SJSA1 (cell line): Measurements from ENCODE around the gene LTB. TPM values are rescaled to one million over a fixed set of nuclear protein-coding genes. Genes with fewer than 3 reads are reported as not detected.

Experiments used
- DNase-seq, 2 experiments: peaks; one replicate each; pipeline ENCODE4 v3.0.0-alpha.2; 2015 to 2020; ENCODE audit warnings: low spot score in 2 of 2, low read depth in 1 of 2
- H3K27ac ChIP-seq: fragments of 250-450 bp; sonication (Bioruptor Pico); 2 replicates; pipeline ENCODE4 v1.5.1; 2020; ENCODE audit warnings: mild to moderate bottlenecking, moderate library complexity
- H3K27me3 ChIP-seq: fragments of 250-450 bp; sonication (Bioruptor Pico); replicated peaks from 2 replicates; pipeline ENCODE4 v1.5.1; 2020; ENCODE audit warnings: mild to moderate bottlenecking, moderate library complexity
- H3K36me3 ChIP-seq: fragments of 250-450 bp; sonication (Bioruptor Pico); 2 replicates; pipeline ENCODE4 v1.5.1; 2020; ENCODE audit warnings: mild to moderate bottlenecking
- H3K4me1 ChIP-seq: fragments of 250-450 bp; sonication (Bioruptor Pico); replicated peaks from 2 replicates; pipeline ENCODE4 v1.6.1; 2021; ENCODE audit warnings: mild to moderate bottlenecking
- H3K4me3 ChIP-seq: fragments of 250-450 bp; sonication (Bioruptor Pico); 2 replicates; pipeline ENCODE4 v1.5.1; 2020; ENCODE audit warnings: mild to moderate bottlenecking
- H3K9me3 ChIP-seq: fragments of 250-450 bp; sonication (Bioruptor Pico); replicated peaks from 2 replicates; pipeline ENCODE4 v1.5.1; 2020; ENCODE audit warnings: mild to moderate bottlenecking
- total RNA-seq: library from RNA; depleted of rRNA; stranded (reverse); fragments of >200 nt; shearing (Covaris generic); gene quantifications from 2 replicates; pipeline ENCODE4 v1.2.3, GENCODE V29; 2014

LTB gene
- total RNA-seq, 1 experiment from 2014 or later: not detected

DNA sequence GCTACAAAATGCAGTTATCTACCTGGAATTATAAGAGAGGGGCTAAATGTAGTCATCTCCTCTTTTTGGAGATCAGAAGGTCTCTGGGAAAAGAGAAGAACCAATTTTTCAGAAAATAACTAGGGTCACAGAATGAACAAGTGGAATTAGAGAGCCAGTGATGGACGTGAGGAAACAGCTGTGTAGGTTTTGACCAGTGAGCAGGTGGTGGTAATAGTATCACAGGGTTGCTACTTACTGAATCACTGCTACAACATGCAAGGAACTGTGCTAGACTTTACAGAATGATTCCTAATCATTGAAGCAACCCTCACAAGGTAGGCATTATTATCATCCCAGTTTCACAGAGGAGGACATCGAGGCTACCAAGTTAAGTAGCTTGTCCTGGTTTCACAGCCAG is 37.5 kb downstream of the LTB start:
- Histone ChIP-seq H3K4me1 (peaks cover 24% of the 10 kb centered on the region), H3K4me3 (no peak overlapping the region), H3K27ac (no peak overlapping the region), H3K9me3 (no peaks in the 10 kb centered on the region), H3K27me3 (no peaks in the 10 kb centered on the region), H3K36me3 (peaks cover 34% of the 10 kb centered on the region)
- DNase-seq: no peak

DNA sequence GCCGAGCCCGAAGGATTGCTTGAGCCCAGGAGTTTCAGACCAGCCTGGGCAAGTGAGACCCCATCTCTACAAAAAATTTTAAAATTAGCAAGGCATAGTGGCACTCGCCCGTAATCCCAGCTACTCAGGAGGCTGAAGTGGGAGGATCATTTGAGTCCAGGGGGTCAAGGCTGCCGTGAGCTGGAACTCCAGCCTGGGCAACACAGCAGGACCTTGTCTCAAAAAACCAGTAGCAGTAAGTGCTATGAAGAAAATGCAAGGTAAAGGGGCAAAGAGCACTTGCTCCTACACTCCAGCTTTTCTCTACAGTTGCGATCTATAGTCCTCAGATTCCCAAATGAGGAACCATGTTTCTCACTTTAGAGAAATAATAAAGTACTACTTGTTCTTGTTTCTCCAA is 38.6 kb downstream of the LTB start:
- H3K27me3 ChIP-seq: no peaks in the 10 kb centered on the region
- no peak overlapping the region for H3K27ac ChIP-seq
- H3K36me3 ChIP-seq: peaks cover 34% of the 10 kb centered on the region
- no peak overlapping the region for H3K4me3 ChIP-seq
- H3K9me3 ChIP-seq: no peaks in the 10 kb centered on the region
- H3K4me1 ChIP-seq: peaks cover 32% of the 10 kb centered on the region
- no peak for DNase-seq

DNA sequence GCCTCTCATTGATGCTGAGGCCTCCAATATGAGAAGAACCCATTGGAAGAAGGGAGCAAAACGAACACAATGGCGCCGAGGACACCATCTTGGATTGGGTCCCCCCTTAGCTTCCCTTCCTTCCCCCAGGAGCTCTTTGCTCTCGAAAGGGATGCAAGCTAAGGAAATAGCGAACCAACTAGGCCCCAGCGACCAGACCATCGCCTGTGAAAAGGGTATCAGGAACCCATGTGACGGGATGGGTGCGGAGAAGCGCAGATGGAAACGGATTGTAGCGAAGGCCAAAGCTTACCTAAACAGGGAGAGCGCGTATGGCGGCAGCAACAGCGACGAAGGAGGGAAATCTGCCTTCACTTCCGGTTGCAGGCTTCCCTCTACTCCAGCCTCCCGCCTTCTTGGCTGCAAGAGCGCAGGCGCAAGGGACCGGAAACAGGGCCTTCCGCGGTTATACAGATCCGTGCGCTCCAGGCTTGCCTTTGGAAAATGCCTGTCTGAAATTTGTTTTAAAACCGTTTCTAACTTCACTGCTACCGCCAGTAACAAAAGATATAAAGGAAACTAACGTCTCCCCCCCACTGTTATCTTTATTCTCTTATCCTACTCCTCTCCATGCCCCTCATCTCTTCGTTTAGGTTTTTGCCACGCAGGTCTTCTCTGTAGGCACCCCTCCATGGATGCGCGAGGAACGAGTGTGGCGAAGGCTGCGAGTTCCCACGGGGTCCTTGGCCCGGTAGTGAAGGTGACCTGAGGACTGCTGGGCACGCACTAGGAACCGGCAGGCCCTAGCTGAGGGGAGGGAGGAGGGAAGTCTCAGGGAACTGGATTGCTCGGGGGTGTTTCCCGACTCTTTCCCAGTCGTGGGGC is 40.3 kb downstream of the LTB start, which contains the start of gene DDX39B:
Gene DDX39B, minus strand, starts transcription at position 346 of the 864 bp plus-strand sequence. CDS start 1,471 bp downstream, outside the sequence.
- peak; percentile 97 to 98 for DNase-seq

DNA sequence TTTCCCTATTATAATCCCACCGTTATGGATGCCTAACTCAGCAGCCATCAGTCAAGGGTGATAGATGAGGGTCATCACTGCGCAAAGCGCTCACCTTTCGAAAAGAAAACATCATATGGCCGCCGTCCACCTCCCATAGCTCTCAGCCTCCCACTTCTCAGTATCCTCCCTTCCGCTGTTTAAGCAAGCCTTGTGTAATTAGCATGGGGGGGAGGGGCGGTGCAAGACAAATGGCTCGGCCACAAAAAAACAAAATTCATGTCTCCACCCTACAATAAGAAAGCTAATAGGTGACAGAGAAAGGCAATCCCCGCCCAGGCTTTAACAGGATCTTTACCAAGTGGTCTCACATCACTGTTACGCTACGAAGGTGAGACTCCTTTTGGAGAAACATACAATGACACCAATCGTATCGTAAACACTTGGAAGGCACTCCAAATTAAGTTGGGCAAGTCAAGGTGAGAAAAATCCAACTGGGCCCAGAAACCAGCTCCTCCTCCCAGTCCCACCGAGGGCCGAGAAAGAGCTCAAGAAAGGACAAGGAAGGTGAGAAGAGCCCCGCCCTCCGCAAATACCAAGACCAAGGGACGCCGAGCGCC is 41.1 kb downstream of the LTB start:
- Histone ChIP-seq H3K4me3 (peak overlapping the region; percentile 60), H3K36me3 (peaks cover 53% of the 10 kb centered on the region), H3K9me3 (no peaks in the 10 kb centered on the region), H3K27me3 (no peaks in the 10 kb centered on the region), H3K27ac (peak overlapping the region; percentile 93), H3K4me1 (peaks cover 23% of the 10 kb centered on the region)
- no peak for DNase-seq

More for the DNA sequence above, 40.3 kb downstream of the LTB start, which contains the start of gene DDX39B:
- peak within 1 kb of the TSS; percentile 93 for H3K27ac ChIP-seq
- no peaks in the 10 kb centered on the region for H3K27me3 ChIP-seq
- peak within 1 kb of the TSS; percentile 60 for H3K4me3 ChIP-seq
- peaks cover 23% of the 10 kb centered on the region for H3K4me1 ChIP-seq
- H3K36me3 ChIP-seq: peaks cover 46% of the 10 kb centered on the region
- H3K9me3 ChIP-seq: no peaks in the 10 kb centered on the region

DNA sequence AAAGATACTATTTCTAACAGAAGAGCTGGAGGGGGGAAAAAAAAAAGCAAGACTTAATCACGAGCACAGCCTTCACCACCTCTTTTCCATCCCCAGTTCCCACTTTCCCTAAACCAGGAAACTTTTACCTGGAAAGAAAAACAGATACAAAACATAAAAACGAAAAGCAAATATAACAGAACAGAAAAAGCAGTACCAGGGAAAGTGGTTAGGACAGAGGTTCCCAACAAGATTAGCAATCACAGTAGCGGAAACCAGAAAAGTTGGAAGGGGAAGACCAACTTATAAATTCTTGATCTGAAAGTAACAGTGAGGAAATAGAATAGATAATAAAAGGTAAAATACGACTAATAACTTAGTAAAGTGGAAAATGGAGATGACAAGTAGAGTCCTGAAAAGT is 41.6 kb downstream of the LTB start:
- DNase-seq: peak in 1 of 2 experiments; percentile 21
- H3K27me3 ChIP-seq: no peaks in the 10 kb centered on the region
- H3K4me3 ChIP-seq: peak overlapping the region; percentile 60
- peak overlapping the region; percentile 93 for H3K27ac ChIP-seq
- peaks cover 23% of the 10 kb centered on the region for H3K4me1 ChIP-seq
- no peaks in the 10 kb centered on the region for H3K9me3 ChIP-seq
- H3K36me3 ChIP-seq: peaks cover 58% of the 10 kb centered on the region

DNA sequence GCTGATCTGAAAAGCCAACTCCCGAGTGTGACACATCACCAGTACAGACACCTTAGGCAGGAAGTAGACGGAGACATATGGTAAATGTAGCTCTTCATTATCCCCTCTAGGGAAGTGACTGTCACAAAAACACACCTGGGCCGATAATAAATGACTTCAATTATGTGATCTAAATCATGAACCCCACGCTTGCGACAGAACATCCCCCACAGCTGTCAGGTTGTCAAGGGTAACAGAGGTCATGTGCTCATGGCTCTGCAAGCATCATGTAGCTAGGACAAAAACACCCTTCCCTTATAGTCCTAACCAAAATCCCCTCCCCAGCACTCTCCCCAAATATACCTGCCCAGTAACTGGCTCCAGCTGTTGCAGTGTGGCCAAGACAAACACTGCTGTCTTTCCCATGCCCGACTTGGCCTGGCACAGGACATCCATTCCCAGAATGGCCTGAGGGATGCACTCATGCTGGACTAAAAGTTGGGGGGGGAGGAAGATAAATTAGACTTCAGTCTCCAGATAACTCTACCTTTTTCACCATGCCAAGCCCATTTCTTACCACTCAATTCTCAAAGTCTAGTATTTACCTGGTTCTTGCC is 43.3 kb downstream of the LTB start:
- Histone ChIP-seq H3K4me1 (peaks cover 23% of the 10 kb centered on the region), H3K9me3 (no peaks in the 10 kb centered on the region), H3K27ac (no peak overlapping the region), H3K27me3 (no peaks in the 10 kb centered on the region), H3K4me3 (no peak overlapping the region), H3K36me3 (peaks cover 76% of the 10 kb centered on the region)
- DNase-seq: no peak

DNA sequence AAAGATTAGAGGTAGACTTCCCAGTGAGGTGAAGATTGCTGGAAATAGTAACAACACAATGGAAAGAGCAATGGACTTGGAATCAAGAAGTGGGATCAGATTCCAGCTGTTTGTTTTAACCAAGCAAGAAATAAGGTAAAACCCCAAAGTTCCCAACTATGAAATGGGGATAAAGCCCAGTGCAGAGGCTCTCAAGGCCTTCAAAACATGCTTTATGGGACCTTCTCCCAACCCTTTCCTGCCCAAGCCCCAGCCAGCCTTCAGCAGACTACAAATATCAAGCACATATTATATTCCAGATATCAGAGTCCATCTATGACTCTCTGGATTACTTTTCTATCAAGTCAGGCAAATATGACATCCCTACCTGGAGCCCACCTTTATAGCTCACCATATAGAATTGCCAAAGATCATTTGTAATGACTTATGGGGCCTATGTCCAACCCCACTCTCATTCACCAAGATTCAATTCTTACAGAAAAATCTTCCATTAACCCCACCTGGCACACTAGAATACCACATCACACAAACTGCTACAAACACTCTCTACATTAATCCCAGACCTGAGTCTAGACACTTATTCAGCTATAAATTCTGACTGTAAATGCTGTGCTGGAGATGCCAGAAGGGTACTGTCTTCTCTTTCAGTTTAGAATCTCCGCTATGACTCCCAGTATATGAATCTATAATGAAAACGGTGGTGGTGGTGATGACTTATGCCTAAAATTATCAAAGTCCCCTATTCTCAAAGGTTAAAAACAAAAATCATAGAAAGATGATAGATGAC is 46.5 kb downstream of the LTB start:
- H3K36me3 ChIP-seq: peaks cover 99% of the 10 kb centered on the region
- H3K27ac ChIP-seq: no peak overlapping the region
- peaks cover 16% of the 10 kb centered on the region for H3K4me1 ChIP-seq

DNA sequence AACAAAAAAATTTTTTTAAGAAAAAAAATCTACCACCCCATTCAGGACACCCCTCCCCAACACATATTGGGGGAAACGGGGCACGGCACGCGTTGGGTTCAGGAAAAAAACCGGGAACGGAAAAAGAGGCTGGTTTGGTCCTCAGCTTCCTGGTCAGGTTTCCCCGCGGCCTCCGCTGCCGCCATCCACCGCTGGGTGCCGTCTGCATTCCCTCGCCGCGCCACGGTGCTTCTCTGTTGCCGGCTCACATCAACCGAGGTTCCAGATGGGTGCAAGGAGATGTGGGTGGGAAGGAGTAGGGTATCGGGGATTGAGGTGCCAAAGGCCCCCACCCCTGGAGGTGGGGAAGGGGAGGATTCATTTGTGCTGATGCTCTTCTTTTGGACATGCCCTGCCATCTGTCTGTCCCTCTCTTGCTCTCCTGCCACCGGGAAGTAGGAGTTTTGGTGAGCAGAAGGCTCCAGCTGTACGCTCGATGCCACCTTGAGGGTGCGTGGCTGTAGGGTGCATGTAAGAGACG is 47.6 kb downstream of the LTB start:
- DNase-seq: no peak
- H3K4me1 ChIP-seq: peaks cover 11% of the 10 kb centered on the region
- H3K9me3 ChIP-seq: no peaks in the 10 kb centered on the region
- no peak overlapping the region for H3K4me3 ChIP-seq
- peaks cover 97% of the 10 kb centered on the region for H3K36me3 ChIP-seq
- no peak overlapping the region for H3K27ac ChIP-seq
- no peaks in the 10 kb centered on the region for H3K27me3 ChIP-seq

More for the DNA sequence above, 46.5 kb downstream of the LTB start:
- Histone ChIP-seq H3K27me3 (no peaks in the 10 kb centered on the region), H3K9me3 (no peaks in the 10 kb centered on the region), H3K4me3 (no peak overlapping the region)
- no peak for DNase-seq

DNA sequence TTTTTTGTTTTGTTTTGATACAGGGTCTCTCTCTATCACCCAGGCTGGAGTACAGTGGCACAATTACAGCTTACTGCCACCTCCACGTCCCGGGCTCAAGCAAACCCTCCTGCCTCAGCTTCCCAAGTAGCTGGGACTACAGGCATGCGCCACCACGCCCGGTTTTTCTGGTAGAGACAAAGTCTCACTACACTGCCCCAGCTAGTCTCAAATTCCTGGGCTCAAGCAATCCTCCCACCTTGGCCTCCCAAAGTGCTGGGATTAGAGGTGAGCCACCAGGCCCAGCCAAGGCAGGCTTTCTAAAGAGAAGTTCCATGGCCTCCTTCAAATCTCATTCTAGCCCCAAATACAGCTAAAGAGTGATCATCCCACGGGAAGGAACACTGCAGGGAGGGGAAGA is 48.2 kb downstream of the LTB start:
- no peaks in the 10 kb centered on the region for H3K27me3 ChIP-seq
- peaks cover 8% of the 10 kb centered on the region for H3K4me1 ChIP-seq
- H3K9me3 ChIP-seq: no peaks in the 10 kb centered on the region
- H3K4me3 ChIP-seq: no peak overlapping the region
- no peak overlapping the region for H3K27ac ChIP-seq
- H3K36me3 ChIP-seq: peaks cover 95% of the 10 kb centered on the region
- no peak for DNase-seq

DNA sequence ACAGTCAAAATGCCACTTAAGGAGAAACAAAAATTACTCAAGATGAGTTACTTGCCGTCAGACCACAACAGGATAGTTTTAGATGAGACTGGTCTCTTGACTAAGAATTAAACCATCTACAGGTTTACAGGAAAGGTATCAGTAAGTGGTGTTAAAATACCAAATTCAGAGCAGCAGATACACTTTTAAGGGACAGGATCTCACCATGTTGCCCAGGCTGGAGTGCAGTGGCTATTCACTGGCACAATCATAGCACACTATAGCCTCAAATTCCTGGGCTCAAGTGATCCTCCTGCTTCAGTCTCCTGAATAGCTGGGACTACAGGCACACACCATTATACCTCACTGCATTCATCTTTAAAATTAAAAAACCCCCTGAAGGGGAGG is 48.8 kb downstream of the LTB start:
- Histone ChIP-seq H3K27ac (no peak overlapping the region), H3K9me3 (no peaks in the 10 kb centered on the region), H3K4me1 (peaks cover 6% of the 10 kb centered on the region), H3K4me3 (no peak overlapping the region), H3K36me3 (peaks cover 89% of the 10 kb centered on the region), H3K27me3 (no peaks in the 10 kb centered on the region)
- DNase-seq: no peak

DNA sequence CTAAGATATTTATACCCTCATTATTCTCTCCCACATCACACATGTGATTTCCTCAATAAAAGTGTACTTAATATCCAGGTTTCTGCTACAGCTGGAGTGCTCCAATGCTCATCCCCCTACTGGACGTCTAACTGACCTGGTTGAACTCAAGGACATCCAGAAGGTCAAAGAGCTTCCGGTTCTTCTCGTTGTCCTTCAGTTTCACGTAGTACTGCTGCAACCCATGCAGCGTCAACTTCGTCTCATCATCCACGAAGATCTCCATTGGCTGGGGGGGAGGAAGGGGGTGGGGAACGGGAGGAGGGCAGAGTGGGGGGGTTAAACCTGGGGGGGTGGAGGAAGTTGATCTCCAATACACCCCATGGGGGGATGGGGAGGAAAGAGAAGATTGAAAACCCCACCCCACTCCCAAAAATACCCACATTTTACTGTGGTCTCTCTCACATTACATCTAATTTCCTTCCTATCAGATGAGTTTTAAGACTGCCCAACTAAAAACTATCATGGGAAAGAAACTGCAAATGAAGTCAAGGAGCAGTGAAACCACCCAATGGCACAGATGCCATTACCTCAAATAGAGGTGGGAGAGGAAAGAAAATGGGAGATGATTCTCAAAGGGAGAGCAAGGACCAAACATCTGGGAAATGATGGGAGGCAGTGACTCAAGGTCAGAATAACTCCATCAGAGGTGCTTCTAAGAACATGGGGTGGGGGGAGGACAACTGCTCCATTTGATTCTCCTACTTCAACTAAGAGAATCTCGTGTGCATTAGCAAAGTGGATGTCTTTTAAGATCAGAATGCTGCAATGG is 49.4 kb downstream of the LTB start:
- Histone ChIP-seq H3K4me1 (peaks cover 6% of the 10 kb centered on the region), H3K36me3 (peaks cover 83% of the 10 kb centered on the region), H3K9me3 (no peaks in the 10 kb centered on the region), H3K27me3 (no peaks in the 10 kb centered on the region), H3K4me3 (no peak overlapping the region), H3K27ac (no peak overlapping the region)
- no peak for DNase-seq

DNA sequence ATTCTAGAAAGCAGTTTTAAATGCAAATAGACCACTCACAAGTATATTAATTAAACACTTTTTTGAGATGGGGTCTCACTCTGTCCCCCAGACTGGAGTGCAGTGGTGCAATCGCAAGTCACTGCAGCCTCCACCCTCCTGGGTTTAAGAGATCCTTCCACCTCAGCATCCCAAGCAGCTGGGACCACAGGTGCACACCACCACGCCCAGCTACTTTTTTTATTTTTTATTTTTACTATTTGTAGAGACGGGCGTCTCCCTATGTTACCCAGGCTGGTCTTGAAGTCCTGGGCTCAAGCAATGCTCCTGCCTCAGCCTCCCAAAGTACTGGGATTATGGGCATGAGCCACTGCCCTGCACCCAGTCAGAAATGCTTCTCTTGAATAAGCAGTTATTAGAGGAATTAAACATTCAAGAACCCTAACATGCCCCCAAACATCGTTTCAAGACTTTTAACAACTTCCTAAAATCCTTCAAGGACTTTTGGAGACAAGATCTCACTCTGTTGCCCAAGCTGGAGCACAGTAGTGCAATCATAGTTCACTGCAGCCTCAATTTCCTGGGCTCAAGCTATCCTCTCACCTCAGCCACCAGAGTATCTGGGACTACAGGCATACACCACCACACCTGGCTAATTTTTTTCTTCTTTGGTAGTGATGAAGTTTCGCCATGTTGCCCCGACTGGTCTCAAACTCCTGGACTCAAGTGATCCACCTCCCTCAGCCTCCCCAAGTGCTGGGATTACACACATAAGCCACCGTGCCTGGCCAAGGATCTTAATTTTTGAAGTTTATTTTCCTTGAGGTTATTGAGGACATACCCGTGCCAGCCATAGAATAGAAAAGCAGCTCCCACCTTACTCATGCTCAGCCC is 50.2 kb downstream of the LTB start:
- H3K9me3 ChIP-seq: no peaks in the 10 kb centered on the region
- no peak for DNase-seq
- peaks cover 78% of the 10 kb centered on the region for H3K36me3 ChIP-seq
- H3K27me3 ChIP-seq: no peaks in the 10 kb centered on the region
- no peak overlapping the region for H3K4me3 ChIP-seq
- peaks cover 11% of the 10 kb centered on the region for H3K4me1 ChIP-seq
- no peak overlapping the region for H3K27ac ChIP-seq
